Muscle of arm (tissue), 12 donors: Measurements from ENCODE around the gene CAMK2B. TPM values are rescaled to one million over a fixed set of nuclear protein-coding genes. Genes with fewer than 3 reads are reported as not detected.

Experiments
- DNase-seq: peaks from one replicate; pipeline ENCODE4 v3.0.0-alpha.2; 2013
- polyA plus RNA-seq, 12 donors: library from polyadenylated mRNA; unstranded; fragments of 120-200 nt; gene quantifications; one replicate each; pipeline ENCODE4 v1.2.1, GENCODE V29; 2013; ENCODE audit not compliant: insufficient read length in 12 of 12

CAMK2B gene
- polyA plus RNA-seq, 12 donors = 3.6 to 1,562 (median 12.8) TPM

DNA sequence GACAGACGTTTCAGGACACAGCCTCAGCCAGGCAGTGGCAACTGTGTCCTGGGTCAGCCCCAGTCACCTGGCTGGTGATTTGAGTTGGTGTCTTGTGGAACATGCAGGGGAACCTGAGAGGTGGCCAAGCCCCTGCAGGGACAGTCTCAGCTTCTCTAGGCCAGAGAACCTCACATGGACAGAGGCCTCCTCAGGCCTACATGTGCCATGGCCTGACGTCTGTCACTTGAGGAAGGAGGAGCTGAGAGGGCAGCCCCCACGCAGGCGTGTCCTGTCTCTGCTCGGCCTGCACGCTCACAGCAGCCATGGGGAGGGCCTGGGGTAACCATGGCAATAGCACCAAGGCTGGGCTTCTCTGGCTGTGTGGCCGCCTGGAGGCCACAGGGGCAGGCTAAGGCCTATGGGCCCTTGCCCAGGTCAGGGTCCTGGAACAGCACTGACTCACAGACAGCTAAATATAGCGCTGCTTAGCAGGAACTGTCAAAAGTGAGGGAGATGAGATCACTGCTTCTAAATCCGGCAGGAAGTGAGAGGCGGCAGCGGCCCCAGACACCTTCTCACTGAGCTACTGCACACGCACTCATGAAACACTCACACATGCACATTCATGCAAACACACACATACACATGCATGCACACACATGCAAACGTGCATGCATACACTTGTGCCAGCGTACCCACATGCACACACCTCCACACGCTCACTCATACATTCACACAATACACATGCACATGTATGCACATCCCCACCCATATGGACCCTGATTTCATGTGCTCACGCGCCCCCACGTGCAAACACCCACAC is 67.6 kb downstream of the CAMK2B start:
- peak; percentile 63 for DNase-seq

DNA sequence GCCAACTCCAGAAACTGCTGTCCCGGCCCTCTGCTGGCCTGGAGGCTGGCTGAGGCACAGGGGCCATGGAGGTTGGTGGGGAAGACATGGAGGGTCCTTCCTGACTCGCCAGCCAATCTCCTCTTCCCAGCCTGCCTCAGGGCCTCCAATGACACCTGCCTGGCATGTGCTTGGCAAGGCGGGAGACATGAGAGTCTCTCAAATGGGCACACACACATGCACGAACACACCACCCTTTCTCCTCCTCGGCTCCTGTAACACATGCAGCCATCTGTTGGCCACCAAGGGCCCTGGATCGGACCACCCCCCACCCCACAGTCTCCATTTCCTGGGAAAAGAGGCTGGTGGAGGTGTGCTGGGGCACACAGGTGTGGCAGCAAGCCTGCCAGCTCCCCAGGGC is 68.2 kb downstream of the CAMK2B start:
- DNase-seq = no peak

DNA sequence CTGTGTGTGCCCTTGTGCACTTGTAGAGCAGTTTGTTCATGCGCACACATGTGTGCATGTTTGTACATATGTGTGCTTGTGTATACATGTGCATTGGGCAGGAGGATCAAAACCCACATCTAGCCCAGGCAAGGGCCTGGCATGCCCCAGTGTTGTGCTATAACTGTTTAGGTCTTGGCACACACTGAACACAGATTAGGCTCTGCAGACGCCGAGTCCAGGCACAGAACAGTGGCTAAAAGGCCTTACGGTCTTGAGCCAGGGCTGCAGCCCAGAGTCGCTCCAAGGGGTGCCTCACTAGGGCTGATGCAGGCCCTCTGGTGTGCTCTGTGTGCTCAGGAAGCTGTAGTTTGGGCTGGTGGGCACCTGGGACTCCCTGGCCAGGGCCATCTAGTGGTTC is 68.9 kb downstream of the CAMK2B start:
- no peak for DNase-seq

DNA sequence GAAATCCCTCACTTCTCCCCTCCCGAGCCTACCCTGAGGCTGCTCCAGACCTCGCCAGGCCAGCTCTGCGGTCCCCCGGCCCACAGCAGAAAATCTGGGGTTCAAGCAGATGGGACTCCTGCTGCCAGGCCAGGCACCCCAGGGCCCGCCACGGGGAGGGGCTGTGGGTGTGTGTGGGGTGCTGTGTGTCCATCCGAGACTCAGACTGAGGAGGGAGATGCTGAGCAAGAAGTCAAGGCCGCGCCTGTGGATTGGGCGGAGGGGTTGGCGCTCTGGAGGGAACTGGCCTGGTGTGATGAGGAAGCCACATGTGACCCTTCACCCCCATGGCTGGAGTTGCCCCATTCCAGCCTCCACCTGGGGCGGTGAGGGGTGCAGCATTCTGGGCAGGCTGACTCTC is 73.5 kb downstream of the CAMK2B start:
- DNase-seq = no peak

DNA sequence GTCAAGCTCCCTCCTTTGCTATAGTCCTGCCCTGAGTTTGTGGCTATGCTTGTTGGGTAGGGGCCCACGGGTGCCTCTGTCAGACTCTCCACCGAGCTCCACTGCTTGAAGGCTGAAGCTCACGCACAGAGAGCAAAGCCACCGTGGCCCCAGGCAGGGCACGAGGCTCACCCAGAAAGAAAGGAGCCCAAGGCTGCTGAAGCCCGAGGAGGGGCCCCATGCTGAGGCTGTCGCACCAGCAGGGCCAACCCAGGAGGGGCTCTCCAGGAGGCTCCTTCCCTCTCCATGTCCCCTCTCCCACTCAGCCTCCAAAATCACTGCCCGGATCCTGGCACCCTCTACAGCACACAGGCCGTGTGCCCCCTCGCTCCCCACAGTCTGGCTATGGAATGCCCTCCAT is 74.1 kb downstream of the CAMK2B start:
- DNase-seq = no peak

DNA sequence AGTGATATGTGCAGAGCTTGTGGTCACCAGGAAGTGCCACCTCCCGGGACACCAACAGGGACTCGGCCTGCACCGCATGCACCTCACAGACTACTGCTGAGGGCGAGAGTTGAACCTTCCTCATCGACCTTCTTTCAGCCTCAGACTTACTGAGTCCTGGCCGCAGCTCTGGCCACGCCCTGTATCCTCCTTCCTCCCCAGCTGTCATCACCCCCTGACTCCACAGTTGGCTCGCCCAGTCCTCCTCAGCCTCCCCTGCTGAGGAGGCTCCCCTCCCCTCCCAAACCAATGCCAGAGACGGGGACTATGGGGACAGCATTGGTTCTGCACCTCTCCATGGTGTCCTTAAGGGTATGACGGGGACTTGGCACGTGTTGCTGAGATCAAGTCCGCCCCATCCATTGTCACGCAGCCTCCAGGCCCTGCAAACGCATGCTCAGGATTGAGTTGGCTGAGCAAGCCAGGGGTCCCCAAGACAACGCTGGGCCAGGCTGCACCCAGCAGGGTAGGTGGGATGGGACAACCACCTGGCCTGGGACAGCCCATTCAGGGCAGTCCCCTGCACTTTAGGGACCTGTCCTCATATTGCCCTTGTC is 75.7 kb downstream of the CAMK2B start:
- no peak for DNase-seq

DNA sequence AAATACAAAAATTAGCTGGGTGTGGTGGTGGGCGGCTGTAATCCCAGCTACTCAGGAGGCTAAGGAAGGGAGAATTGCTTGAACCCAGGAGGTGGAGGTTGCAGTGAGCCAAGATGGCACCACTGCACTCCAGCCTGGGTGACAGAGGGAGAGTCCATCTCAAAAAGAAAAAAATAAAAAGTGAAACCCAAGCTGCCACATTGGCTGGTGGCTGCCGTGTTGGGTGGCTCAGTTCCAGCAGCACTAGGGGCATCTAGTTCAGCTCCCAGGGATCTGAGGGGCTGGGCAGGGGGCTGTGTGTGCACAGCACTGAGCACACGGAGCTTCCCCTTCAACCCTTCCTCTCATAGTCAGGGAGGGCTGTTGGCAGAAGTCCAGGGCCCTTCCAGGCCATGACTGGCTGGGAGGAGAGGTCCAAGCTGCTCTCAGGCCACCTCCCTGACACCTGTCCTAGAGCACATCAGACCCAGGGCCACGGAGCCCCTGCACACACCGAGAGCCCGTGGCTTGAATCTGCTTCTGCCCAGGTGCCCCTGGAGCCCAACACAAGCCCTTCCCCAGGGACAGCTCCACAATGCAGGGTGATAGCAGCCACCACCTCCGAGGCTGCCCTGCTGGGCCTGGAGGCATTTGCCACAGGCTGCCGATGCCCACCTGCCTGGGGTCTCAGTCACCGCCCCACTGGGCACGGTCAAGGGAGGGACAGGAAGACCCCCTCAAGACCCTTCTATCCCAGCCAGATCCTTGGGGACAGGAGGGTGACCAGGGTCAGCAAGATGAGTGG is 77.3 kb downstream of the CAMK2B start:
- DNase-seq = no peak

DNA sequence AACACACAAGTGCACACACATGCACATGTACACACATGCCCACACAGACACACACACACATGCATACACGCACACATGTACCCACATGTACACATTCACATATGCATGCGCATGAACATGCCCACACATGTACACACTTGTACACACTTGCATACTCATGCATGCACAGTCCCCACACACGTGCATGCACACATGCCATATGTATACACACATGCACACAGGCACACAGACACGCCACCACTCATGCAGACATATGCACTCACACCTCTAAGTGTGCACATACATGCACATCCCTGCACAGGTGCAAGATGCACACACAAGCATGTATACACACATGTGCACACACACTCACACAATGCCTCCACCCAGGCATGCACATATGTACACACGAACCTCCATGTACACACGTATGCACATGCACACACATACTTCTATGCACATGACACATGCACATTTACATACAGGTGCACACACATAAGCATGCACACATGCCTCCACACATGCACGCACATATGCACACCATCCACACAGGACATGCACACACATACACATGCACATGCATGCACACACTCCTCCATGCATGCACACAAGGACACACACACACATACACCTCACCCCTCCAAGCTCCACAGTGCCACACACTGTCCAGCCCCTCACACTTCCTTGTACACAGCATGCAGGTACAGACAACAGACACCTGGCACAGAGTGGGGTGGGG is 78.8 kb downstream of the CAMK2B start:
- no peak for DNase-seq

DNA sequence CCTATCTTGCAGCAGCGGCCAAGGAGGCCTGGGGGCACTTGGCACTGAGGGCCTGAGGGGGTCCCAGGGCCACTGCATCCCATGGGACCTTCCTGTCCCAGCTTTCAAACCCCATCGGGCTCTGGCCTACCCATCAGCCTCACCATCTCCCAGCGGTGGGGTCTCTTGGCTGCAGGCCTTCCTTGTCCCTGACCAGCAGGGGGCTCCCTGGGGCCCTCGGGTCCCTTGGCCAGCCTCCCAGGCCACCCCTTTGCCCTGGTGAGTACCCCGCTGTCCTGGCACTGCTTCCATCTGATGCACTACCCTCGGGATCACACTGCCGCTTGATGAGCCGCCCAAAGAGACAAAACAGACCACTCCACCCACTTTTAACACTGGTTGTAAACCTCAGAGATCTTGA is 81.1 kb downstream of the CAMK2B start:
- no peak for DNase-seq

DNA sequence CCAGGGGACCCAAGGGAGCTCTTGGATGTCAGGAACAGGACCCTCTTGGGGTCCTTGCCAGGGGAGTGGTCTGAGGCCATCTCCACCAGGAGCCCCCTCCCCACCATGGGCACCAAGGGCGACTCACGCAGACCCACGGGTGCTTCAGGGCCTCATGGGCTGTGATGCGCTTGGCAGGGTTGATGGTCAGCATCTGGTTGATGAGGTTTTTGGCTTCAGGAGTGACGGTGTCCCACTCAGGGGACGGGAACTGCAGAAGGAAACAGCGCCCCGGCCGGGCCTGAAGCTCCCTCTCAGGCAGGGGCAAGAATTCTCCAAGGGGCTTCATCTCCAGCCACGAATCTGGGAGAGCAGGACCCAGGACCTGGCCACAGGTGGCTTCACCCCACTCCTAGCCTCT is 83.3 kb downstream of the CAMK2B start:
- no peak for DNase-seq

DNA sequence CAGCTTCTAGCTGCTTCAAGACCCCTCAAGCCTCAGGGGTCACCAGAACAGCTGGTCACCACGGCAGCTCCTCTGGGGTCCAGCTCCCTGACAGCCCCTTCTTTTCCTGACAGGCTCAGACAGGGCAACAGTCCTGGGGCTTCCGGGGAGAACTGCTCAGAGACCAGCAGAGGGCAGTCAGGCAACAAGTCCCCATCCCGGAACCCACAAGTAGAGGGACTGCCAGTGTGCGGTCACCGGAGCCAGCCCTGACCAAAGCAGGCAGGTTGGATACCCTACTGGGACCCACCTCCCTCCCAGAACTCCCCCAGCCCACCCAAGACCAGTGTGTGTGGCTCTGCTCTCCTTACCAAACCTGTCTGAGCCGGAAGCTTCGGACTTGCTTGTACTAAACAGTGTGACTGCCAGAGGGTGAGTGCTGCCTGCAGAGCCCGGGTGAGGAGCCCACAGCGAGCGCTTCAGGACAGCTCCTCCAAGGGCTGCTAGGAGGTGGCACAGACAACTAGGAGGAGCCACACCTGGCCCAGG is 84.3 kb downstream of the CAMK2B start:
- DNase-seq = peak; percentile 68

DNA sequence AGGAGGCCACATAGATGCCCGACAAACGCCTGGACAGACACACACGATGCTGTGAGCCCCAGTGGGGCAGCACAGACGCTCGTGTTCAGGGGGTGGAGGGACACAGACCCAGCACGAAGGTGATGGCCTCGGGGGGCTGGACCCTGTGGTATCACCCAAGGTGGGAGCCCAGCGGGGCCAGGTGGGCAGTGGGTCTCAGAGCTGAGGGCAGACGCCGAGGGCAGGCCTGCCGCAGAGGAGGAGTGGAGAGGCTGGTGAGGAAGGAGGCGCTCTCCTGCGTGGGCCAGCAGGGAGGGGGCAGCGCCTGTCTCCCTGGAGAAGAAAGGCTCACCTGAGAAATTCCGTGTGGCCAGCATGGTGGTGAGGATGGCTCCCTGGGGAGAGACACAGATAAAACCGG is 85.0 kb downstream of the CAMK2B start:
- no peak for DNase-seq

DNA sequence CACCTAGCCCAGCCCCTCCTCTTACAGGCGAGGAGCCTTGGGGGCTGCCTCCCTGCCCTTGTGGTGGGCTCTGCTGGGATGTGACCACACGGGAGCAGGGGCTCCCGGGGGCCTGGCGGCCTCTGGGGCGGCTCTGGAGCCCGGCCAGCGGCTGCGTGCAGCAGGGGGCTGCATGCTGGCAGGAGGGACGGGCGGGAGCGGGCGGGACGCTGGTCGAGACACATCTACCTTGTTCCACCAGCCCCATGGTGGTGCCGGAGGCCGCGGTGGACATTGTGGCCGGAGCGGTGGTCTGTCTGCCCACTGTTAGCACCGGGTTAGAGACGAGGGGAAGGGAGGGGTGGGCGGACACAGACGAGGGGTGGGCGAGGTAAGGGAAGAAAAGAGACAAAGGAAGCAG is 86.0 kb downstream of the CAMK2B start:
- DNase-seq = no peak

DNA sequence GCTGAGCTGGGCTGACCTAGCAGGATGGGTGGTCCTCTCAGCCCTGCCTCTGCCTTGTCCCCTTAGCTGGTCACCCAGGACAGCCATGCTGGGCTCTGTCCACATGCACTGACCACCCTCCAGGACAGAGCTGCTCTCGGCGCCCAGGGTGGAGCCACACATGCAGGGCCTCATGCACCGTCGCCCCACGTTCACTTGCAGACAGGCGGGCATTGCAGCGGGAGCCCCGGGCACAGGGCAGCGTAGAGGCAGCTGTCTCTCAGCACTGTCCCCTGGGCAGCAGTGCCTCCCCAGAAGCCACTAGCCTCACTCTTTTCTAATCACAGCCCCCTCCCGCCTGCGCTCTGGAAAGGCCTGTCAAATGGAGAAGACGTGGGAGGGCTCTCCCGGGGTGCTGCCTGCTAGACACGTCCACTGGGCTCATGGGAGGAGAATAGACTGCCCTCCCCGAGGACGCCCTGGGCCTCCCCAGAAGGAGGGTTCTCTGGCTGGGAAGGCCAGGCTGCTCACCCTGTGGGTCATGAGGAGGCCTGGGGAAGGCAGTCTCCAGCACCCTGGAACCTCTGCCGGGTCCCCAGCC is 87.2 kb downstream of the CAMK2B start:
- DNase-seq = no peak

DNA sequence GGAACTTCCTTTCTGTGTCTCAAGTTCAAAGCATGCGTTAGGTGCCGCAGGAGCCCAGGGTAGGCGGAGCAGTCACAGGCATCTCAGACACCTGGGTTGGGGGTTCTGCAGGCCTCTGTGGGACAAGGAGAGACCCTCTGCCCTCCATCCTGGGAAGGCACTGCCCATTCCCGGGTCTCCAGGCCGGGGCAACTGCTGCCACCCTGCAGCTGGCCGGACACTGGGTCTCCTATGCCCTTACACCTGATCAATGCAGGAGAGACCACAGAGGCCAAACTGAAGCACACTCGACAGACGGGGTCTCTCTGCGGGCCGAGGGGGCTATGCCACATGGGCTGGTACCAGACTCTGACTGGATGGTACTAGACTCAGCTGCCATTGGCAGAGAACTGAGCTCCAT is 87.7 kb downstream of the CAMK2B start:
- no peak for DNase-seq

DNA sequence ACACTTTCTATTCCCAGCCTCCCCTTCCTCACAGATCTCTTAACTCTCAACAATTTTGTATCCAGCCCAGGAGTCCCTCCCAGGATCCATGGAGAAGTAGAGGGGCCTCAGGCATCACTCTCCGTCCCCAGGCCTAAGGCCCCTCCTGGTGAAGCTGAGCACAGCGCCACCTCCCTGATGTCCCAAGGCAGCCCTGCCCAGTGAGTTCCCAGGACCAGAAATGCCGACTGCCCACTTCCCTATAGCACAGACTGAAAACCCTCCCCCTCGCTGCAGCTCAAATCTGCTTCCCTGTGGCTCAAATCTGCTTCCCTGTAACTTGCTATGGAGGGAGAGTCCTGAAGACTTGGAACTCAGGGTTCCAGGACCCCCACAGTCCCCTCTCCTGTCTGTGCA is 89.1 kb downstream of the CAMK2B start:
- no peak for DNase-seq

DNA sequence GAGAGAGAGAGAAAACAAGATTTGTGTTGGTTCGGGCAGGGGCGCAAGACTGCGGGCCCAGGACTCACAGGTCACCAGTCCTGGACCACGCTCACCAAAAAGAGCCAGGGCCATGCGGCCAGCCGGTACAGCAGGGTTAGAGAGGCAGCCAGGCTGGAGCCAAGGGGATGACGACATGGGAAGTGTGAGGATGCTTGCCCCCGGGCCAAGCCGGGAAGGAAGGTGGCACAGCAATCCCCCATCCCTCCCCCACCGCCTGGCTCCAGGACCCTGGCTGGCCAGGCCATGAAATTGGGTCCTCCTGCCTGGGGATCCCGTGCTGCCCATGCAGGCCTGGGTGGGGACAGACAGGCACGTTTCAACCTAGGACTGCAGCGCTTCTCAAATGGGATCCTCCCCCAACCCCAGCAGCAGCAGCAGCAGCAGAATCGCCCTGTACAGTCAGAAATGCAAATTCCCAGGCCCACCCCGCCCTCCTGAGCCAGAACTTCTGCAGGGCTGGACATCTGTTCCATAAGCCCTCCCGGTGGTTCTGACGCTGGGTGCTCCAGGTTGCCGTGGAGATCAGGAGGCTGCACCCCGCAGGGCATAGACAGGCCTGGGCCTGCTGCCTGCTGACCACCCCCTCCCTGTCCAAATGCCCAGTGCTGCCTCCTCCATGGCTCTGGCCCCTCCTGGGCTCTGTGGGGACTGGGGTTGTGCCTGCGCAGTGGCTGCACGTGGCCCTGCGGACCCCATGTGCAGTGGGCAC is 89.6 kb downstream of the CAMK2B start:
- no peak for DNase-seq

DNA sequence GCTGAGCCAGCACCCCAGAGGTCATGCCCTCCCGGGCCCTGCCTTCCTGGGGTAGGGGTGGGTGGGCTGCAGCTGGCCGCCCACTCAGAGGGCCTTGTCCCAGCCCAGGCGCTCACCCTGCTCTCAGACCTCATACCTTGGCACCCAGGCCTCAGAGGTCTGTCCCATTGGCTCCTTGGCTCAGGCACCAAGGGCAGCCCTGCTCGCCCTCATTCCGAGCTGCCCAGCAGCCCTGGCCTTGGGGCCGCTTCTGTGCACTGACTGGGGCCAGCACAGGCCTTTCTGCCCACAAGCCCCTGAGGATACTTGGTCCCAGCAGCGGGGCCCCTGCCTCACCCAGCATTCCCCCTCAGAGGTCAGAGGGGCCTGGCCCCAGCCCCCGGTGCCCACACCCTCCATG is 90.3 kb downstream of the CAMK2B start:
- DNase-seq = no peak

DNA sequence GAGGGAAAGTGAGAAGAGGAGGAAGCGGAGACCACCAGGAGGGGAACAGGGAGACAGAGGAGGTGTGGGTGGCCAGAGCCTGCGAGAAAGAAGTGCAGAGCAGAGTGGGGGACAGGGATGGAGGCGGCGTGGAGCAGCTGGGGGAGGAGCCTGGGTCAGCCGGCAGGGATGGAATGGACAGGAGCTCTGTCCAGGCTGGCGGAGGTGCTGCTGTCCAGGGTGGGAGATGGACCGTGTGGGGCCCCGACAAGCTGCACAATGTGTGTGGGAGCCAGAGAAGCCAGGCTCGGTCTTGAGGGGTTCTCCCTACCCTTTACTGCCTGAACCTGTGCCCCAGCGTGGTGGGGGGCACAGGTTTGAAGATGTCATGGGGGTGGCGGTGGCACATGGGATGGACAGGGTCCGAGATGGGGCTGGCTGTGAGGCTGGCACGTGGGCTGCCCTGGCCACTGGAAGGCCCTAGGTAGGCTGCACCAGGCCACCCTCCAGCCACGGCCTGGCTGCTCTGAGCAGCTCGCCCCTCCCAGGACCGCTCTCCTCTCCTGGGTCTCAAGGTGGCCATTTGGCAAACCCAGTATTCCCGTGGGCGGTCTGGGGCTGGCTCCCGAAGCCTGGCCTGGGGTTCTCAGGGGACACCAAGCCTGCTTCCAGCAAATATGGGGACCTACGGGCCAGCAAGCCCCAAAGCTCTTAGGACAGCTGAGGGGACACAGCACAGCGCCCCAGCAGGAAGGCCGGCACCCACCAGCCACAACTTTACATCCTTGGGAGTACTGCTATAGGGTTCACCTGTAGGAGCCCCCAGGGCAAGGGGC is 92.3 kb downstream of the CAMK2B start:
- no peak for DNase-seq

DNA sequence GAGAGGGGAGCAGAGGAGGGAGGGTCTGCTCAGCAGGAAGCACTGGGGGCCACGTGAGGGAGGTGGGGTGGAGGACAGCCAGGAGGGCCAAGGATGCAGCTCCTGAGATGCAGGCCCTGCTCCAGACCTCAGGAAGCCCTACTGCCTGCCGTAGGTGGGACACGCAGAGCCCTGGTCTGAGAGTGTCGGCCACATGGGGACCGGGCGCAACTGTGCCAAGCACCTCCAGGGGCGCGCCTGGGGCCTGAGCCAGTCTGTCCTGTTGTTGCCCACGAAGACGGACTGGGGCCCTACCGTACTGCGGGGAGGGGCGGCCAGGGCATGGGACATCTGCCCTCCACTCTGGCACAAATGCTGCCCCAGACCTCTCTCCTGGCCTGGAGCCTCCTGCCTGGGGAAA is 93.0 kb downstream of the CAMK2B start:
- no peak for DNase-seq
